Ammon's horn (tissue), 1 donor: Measurements from ENCODE around the gene PNMA8A.
"Not testable (repeated sequence)": the region's sequence is repeated elsewhere in the genome, so short reads cannot be mapped to it uniquely, and the experiment has no call there.

Source experiments
- DNase-seq: peaks from one replicate; pipeline ENCODE4 v3.0.0-alpha.2; 2016; ENCODE audit warnings: low spot score

The PNMA8A gene, protein sequence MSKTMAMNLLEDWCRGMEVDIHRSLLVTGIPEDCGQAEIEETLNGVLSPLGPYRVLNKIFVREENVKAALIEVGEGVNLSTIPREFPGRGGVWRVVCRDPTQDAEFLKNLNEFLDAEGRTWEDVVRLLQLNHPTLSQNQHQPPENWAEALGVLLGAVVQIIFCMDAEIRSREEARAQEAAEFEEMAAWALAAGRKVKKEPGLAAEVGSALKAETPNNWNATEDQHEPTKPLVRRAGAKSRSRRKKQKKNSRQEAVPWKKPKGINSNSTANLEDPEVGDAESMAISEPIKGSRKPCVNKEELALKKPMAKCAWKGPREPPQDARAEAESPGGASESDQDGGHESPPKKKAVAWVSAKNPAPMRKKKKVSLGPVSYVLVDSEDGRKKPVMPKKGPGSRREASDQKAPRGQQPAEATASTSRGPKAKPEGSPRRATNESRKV

DNA sequence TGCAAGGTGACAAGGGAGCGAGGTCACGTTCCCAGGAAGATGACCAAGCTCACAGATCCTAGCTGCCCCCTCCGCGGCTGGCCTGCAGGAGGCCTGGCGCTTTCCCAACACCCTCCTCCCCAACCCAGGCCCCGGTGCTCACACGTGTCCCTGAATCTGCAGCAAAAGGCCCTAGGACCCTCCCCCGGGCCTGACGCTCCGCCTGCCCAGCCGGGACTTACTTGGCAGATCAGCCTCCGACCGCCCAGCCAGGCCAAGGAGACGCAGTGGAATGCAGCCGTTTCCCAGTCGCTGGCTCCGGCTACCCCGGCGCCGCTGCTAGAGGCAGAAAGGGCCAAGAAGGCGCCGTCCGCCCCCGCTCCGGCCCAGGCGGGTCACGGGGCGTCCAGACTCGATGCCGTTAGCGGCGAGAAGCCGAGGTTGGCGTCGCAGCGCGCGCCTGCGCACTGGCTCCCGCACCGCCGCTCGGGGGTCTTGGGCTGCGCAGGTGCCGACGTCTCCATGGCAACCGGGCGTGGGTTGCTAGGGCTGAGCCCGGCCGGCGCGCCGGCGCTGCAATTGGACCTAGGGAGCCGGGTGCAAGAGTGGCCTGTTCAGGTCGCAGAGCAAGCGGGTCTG is at the start of gene PNMA8A:
Gene PNMA8A (minus strand): TSS at position 448 of the 618 bp plus-strand sequence. CDS start 528 bp downstream, outside the sequence.
- peak; percentile 84 for DNase-seq

DNA sequence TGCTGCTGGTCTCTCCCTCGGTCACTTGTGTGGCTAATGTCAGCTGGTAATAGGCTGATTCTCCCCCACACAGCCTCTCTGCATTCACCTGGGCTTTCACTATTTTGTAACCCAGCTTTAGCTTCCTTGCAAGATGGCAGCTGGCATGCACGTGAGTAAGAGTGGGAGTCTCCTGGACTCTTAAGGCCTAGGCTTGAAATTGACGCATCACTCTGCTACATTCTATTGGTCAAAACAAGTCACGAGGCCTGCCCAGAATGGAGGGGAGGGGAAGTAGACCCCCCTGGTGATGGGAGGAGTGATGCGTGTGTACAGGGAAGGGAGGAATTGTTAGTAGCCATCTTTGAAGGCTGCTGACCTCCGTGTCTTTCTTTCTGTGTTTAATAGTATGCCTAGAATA is 49.3 kb upstream of the PNMA8A start:
- no peak for DNase-seq

DNA sequence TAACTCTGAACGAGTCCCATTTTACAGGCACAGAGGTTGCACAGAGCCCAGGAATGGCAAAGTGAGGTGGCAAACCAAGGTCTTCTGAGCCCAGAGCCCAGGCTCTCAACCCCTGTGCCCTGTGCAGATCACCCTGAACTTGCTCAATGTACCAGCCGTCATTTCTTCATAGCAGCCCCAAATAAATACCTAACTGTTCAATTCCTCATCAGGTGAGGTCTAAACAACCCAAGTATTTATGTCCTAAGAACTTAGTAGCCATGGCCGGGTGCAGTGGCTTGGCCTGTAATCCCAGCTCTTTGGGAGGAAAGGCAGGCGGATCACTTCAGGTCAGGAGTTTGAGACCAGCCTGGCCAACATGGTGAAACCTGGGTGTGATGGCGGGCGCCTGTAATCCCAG is 46.1 kb upstream of the PNMA8A start:
- DNase-seq, result no peak

DNA sequence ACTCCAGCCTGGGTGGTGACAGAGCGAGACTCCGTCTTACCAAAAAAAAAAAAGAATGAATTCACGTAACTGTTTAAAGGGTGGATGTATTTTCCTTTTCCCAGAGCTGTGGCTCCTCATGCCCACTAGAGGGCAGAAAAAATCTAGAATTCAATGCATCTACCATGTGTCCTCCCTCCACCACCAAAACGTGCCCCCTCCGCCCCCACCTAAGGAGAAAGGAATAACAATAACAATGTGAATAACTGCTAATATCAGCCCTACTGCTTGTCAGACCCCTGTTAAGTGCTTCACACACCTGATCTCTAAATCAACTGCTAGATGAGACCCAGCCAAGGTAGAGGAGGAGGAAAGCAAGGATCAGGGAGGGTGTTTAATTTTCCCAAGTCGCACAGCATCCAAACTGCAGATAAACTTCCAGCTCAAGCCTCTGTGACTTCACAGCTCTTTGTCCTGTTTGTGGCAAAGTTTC is 44.6 kb upstream of the PNMA8A start:
- peak; percentile 44 for DNase-seq

DNA sequence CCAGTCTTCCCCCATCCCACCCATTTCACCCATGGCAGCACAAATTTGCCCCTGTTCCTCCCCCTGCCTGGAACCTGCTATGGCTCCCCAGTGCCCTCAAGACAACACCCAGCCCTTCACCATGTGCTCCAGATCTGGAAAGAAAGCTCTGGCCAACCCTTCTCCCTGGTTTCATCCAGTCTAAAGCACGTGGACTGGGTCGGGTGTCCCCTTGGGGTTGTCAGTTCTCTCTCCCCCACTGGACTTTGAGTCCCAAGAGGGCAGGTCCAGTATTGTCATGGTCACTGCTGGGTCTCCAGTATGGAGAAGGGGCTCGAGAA is 43.9 kb upstream of the PNMA8A start:
- DNase-seq, result no peak

DNA sequence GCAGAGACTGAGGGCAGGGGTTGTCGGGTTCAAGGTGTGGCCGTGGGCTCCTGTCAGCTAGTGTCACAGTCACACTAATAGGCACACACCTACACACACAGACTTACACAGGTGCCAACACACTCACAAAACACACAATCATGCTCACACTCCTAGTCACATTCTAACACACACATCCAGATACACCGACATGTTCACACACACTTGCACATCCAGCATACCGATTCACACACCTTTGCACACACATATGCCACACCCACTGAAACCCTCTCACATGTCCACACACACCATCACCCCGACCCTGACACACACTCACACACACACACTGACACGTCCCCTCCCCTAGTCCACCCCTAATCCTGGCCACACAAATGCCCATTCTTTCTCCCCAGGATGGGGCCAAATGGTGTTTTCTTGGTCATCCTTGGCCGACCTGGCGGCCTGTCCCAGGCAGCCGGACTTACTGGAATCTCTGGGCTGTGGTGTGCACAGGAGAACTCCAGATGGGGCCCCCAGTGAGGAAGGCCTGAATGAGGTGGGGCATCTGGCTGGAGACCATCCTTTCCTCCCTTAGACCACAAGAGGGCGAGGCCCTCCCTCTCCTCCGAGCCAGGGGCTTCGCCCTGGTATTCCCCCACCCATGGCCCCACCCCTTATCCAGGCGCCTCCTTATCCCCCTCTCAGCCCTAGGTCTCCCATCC is 43.4 kb upstream of the PNMA8A start:
- no peak for DNase-seq

DNA sequence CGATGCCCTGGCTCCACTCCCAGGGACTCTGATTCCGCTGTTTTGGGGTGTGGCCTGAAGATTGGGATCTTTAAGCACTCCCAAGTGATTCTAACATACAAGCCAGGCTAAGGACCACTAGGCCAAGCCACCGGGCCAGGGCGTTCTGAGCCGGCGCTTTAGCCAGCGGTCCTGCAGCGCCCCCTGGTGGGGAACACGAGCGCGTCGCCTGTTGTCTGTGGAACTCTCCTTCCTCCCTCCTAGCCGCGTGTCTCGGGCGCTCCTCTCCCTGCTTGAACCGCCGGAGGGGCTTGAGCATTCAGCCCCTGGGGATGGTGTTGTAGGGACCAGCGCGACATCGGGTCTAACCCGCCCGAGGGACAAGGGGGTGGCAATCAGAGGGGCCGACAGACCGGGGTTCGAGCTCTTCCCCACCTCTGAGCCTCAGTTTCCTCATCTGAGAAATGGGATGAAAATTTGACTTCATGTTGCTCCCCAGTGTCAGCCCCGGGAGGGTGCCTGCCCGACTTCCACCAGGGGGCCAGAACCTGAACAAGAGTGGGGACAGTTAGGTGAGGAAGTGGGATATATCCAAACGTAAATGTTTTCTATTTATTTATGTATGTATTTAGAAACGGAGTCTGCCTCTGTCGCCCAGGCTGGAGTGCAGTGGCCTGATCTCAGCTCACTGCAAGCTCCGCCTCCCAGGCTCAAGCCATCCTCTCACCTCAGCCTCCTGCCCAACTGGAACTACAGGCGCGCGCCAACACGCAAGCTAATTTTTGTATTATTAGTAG is 42.3 kb upstream of the PNMA8A start:
- peak; percentile 83 for DNase-seq

DNA sequence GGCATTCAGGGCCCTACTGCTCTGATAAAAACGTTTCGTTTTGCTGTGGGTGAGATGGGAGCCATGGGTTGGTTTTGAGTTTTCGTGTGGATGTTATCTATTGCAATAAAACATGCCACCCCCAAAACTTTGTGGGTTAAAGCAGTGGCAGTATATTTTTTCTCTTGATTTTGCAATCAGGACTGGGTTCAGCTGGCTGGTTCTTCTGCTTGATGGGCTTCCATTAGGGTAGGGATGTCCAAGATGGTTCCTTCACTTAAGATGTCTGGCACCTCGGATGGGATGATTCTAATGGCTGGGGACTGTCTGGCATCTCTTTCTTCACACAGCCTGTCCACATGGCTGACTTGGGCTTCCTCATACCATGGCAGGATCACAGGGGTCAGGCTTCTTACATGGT is 39.9 kb upstream of the PNMA8A start:
- DNase-seq, result no peak

DNA sequence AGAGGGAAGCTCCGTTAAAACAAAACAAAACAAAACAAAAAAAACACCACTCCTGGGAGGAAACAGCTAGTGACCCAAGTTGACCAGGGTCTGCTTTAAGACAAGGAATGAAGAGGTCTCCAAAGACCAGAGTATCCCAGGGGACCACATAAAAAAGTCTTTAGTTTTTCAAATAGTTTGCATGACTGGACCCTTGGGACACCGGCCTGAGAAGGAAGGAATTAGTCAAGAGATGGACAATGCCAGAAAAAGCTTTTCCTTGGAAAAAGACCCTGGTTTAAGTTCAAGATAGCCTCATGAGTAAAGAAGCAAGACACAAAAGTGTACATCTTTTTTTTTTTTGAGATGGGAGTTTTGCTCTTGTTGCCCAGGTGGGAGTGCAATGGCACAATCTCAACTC is 36.8 kb upstream of the PNMA8A start:
- DNase-seq, result no peak

DNA sequence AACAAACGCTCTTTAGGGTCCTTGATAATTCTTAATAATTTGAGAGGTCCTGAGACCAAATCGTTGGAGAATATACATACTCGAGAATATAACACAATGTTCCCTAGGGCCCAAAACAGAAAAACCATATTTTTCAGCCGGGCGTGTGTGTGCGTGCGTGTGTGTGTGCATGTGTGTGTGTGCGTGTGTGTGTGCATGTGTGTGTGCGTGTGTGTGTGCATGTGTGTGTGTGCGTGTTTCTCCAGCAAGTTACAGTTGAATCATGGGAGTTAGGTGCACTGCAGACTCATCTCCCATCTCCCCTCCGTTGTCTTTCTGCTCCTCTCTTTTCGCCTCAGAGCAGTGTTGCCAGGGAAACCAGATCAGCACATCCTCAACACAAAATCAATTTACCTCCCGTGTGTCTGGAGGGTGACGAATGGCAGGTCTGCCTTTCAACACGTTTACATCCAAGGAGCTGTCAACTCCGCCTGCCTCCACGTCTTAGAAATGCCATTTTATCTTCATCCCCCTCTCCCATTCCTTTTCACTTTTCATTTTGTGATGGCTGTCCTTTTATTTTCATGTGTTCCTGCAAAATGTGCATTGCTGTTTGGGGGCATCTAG is 32.6 kb upstream of the PNMA8A start:
- DNase-seq, result peak; percentile 60

DNA sequence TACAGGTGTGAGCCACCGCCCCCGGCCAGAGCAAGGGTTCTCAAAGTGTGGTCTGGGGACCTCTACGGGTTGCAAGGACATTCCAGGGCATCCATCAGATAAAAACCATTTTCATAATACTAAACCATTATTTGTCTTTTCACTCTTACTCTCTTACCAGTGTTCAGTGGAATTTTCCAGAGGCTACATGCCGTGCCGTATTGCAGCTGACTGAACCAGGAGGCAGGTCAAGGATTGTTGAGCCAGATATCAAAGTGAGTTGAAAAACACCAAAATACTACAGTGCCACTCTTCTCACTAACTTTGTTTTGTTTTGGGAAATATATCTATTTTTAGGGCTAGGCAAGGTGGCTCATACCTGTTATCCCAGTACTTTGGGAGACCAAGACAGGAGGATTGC is 31.5 kb upstream of the PNMA8A start:
- DNase-seq, result no peak

DNA sequence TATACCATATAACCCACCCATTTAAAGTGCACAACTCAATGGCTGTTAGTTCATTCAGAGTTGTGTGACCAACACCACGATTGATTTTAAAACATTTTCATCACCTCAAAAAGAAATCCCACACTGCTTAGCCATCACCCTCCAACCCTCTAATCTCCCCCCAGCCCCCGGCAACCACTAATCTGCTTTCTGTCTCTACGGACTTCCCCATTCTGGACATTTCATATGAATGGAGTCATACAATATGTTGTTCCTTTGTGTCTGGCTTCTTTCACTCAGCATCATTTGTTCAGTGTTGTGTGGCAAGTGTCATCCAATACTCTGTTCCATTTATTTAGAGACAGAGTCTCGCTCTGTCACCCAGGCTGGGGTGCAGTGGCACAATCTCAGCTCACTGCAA is 28.3 kb upstream of the PNMA8A start:
- no peak for DNase-seq

DNA sequence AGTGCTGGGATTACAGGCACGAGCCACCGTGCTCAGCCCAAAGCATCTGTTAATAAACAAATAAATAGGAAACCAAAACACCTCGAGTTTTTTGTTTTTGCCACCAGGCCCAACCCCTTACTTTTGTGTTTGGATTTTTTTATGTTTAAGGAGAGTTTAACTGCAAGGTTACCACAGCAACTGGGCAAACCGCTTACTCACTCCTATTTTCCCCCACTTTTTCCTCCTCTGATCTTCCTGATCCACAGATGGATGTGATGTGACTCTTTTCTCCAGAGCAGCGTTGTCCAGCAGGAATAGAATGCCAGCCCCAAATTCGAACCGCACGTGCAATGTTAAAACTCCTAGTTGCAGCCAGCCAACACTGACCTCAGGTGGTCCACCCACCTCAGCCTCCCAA is 26.4 kb upstream of the PNMA8A start:
- no peak for DNase-seq

DNA sequence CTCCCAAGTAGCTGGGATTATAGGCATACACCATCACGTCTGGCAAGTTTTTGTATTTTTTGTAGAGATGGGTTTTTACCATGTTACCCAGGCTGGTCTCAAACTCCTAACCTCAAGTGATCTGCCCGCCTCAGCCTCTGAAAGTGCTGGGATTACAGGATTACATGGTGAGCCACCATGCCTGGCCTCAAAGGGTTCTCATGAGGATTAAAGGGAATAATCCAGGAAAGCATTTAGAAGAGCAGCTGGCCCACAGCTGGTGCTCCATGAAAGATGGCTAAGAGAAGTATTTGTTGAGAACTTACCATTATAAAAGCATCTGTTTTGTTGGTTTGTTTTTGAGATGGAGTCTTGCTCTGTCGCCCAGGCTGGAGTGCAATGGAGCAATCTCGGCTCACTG is 25.5 kb upstream of the PNMA8A start:
- DNase-seq, result not testable (repeated sequence)

DNA sequence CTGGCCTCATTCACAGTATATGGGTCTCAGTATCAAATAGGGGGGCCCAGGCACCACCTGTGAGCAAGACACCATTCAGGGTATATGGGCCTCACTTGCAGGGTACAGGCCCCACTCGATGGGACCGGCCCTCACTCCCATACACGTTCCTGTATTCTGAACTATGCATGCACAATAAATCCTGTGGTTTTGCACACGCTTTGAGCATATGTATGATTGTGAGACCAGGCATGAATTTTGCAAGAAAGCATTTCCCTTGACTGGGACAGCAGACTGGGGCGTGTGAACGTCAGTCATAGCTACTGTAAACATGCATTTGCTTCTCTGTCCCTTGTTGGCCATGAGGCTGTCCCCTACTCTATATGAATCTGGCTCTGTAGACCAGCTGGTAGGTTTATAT is 24.9 kb upstream of the PNMA8A start:
- no peak for DNase-seq

DNA sequence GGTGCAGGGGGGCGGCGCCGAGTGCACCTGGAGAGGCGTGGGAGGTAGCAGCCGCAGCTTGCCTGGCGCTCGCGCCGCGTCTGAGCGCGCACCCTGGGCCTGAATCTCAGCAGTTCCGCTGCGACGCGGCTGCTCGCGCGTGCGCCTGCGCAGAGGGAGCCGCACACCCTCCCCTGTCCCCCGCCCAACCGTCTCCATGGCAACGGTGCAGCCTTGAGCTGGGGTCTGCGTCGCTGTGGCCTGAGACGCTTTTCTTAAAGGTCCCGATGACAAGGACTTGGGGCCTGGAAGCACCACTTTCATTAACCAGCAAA is 24.4 kb upstream of the PNMA8A start, which contains the start of gene PNMA8B:
Gene PNMA8B (minus strand): TSS at position 82 of the 314 bp plus-strand sequence. CDS start 402 bp downstream, outside the sequence.
- DNase-seq, result peak; percentile 94

DNA sequence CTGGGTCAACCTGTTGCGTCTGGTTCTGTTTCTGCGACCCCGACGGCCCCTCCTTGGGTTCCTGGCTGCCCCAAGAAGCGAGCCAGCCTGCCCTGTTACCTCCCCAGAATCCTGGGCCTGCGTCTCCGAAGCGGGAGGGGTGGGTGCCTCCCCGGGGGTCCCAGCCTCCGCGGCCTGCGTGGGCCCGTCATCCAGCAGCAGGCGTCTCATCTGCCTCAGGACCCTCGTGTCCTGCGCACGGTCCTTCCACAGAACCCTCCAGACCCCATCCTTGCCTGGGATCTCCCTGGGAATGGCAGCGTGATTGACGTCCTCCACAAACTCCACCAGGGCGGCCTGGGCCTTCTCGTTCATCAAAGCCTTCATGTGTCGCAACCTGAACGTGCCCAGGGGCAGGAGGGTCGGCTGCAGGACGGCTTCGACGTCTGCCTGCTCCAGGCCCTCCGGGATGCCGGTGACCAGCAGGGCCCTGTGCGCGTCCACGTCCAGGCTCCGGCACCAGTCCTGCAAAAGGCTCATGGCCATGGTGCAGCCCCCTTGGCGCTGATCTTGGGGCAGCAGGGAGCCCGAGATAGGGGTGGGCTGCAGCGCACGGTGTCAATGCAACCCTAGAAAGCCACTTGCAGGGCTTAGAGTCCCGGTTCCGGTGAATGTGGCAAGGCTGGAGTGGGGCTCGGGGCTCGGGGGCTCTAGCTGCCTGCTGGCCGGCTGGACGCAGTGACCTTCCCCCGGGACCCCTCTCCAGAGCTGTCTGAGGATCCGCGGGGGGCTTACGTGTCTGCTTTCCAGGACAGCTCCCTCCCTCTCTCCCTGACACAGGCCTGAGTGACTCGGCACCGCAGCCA is 23.8 kb upstream of the PNMA8A start:
- DNase-seq, result no peak

DNA sequence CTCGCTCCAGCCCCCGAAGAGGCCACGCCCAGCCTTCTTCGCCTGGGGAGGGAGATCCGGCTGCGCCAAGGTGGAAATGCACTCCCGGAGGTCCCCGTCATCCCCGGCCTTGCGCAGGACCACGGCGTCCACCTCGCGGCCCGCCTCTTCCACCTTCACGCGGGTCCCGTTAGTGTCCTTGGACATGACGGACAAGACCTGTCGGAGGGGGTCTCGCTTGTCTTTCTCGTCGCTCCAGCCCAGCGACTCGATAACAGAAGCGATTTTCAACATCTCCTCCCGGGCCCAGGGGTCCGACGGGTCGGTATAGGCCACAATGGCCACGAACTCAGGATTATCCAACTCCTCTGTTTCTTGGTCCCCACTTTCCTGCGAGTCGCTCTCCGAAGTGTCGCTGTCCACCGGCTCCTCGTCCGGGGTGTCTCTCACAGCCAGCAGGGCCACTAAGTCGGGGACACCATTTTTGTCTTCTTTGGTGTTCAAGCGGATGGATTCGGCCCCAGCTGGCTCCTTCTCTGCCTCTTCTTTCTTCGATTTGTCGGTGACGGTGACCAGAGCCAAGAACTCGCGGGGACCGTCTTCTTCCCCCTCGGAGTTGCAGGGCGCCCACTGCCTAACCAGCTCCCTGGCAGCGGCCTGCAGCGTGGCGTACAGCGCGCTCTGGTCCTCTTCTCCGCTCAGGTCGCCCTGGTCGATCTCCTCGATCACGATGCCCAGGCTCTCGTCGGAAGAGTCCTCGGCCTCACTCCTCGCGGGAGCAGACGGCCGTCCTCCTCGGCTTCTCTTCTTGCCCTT is 23.0 kb upstream of the PNMA8A start:
- no peak for DNase-seq

DNA sequence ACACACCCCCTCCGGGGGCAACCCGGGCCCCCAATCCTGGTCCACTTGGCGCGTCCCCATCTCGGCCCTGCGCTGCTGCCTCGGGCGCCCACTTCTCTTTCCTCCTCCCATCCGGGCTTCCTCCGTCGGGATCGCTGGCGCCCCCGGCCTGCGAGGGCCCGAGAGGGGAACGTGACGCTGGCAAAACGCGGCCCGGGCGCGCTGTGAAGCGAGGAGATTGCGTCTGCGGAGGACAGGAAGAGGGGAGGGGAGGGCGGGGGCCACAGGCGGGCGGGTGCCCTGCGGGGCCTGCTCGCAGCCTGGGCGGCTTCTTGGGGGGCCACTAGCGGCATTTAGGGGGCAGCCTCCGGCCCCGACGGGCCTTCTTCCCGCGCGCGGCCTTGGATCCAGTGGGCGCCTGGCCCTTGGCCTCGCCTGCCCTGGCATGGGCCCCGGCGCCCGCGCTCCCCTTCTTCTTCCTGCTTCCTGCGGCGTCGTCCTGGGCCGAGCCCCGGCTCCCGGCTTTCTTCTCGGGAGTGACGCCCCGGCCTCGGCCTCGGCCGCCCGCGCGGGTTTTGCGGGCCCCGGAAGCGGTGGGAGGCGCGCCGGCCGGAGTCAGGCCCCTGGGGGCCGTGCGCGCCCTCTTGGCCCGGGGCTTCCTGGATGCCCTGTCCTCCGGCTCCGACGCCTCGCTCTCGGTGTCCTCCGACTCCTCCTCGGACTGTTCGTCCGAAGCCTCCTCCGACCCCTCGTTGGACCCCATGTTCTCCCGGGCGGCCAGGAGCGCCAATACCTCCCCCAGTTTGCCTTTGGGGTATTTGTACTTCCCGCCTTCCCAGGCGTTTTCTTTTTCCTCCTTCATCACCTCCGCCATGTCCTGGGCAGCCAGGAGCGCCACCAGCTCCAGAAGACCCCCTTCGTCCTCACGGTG is 22.1 kb upstream of the PNMA8A start:
- DNase-seq, result no peak
